ENCODE results near the gene SMYD3. TPM values are rescaled to one million over a fixed set of nuclear protein-coding genes. Genes with fewer than 3 reads are reported as not detected.
"Not testable (repeated sequence)": the region's sequence is repeated elsewhere in the genome, so short reads cannot be mapped to it uniquely, and the experiment has no call there.

SMYD3 gene
- total RNA-seq, 1 experiment from 2014 or later = 25.5 TPM

GRCh38 chr1:246364415-246364941 lies 142.6 kb downstream of the SMYD3 start:
- H2AK5ac ChIP-seq (ENCODE audit: insufficient read length, low read length) = no peak overlapping the region

DNA sequence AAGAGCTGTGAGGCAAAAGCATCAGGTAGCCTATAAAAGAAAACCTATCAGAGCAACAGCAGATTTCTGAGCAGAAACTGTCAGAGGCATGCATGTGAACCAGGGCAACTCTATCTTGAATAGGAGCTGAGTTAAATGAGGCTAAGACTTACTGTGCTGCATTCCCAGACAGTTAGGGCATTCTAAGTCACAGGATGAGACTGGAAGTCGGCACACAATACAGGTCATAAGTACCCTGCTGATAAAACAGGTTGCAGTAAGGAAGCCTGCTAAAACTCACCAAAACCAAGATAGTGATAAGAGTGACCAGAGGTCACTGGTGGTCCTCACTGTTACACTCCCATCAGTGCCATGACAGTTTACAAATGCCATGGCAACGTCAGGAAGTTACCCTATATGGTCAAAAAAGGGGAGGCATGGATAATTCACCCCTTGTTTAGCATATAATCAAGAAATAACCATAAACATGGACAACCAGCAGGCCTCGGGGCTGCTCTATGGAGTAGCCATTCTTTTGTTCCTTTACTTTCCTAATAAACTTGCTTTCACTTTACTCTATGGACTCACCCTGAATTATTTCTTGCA lies 150.0 kb downstream of the SMYD3 start:
- not testable (repeated sequence) for H3T11ph ChIP-seq (ENCODE audit: low read length)

More at GRCh38 chr1:246364415-246364941, 142.6 kb downstream of the SMYD3 start:
- Mint-ChIP-seq H3K9me3 (peaks cover 13 to 24% of the 10 kb centered on the region in 2 experiments), H3K36me3 (ENCODE audit: insufficient read depth in 1 of 3, low read depth in 3 of 3) (peaks cover 10 to 17% (median 15%) of the 10 kb centered on the region in 3 experiments), H3K27ac (no peak overlapping the region), H3K4me3 (no peak overlapping the region), H3K4me1 (peaks cover 8 to 10% of the 10 kb centered on the region in 2 experiments; a peak in 3 of 4 replicates), H3K27me3 (ENCODE audit: low read depth) (no peaks in the 10 kb centered on the region)
- Histone ChIP-seq H2BK5ac (ENCODE audit: insufficient read length, low read length) (no peak overlapping the region), H2BK15ac (ENCODE audit: low read depth, low read length) (no peak overlapping the region), H2AFZ (ENCODE audit: low read length) (no peak overlapping the region), H3K9me3 (ENCODE audit: control insufficient read depth, low read depth, low read length) (no peaks in the 10 kb centered on the region), H4K91ac (ENCODE audit: insufficient read length, low read depth, low read length) (no peak overlapping the region), H3K27ac (ENCODE audit: insufficient read length, low read depth, low read length) (no peak overlapping the region), H3K79me2 (ENCODE audit: insufficient read depth, low read length) (no peaks in the 10 kb centered on the region), H2BK20ac (ENCODE audit: low read depth, low read length, poor library complexity, severe bottlenecking) (no peak overlapping the region), H4K8ac (replicated peaks; ENCODE audit: insufficient read length, low read depth, low read length) (no peak overlapping the region), H3K4me1 (ENCODE audit: insufficient read depth, low read length) (no peaks in the 10 kb centered on the region), H3K14ac (ENCODE audit: insufficient read depth, low read length) (no peak overlapping the region), H2BK12ac (ENCODE audit: insufficient read length, low read depth, low read length) (no peak overlapping the region), H3K27me3 (ENCODE audit: insufficient read depth, low read length) (no peaks in the 10 kb centered on the region), H3K56ac (ENCODE audit: insufficient read length, low read depth, low read length) (no peak overlapping the region), H3K4ac (ENCODE audit: low read depth, low read length) (no peak overlapping the region), H3K18ac (ENCODE audit: insufficient read length, low read depth, low read length) (no peak overlapping the region), H4K20me1 (ENCODE audit: control insufficient read depth, insufficient read depth, insufficient read length) (no peaks in the 10 kb centered on the region), H3K23me2 (ENCODE audit: insufficient read length, low read depth, low read length, poor library complexity, severe bottlenecking) (no peaks in the 10 kb centered on the region), H4K5ac (ENCODE audit: insufficient read length, low read depth, low read length) (no peak overlapping the region), H3K23ac (ENCODE audit: insufficient read length, low read depth, low read length) (no peak overlapping the region), H3K9ac (ENCODE audit: extremely low read depth, insufficient read length, low read length) (no peak overlapping the region), H3K79me1 (ENCODE audit: insufficient read depth, low read depth, low read length, poor library complexity, severe bottlenecking) (no peaks in the 10 kb centered on the region), H3K4me2 (ENCODE audit: insufficient read depth, insufficient read length, low read length) (no peak overlapping the region), H2BK120ac (ENCODE audit: low read depth, low read length, poor library complexity, severe bottlenecking) (no peak overlapping the region), H3T11ph (ENCODE audit: low read length) (no peak overlapping the region)
- TF ChIP-seq, protein P1, sequence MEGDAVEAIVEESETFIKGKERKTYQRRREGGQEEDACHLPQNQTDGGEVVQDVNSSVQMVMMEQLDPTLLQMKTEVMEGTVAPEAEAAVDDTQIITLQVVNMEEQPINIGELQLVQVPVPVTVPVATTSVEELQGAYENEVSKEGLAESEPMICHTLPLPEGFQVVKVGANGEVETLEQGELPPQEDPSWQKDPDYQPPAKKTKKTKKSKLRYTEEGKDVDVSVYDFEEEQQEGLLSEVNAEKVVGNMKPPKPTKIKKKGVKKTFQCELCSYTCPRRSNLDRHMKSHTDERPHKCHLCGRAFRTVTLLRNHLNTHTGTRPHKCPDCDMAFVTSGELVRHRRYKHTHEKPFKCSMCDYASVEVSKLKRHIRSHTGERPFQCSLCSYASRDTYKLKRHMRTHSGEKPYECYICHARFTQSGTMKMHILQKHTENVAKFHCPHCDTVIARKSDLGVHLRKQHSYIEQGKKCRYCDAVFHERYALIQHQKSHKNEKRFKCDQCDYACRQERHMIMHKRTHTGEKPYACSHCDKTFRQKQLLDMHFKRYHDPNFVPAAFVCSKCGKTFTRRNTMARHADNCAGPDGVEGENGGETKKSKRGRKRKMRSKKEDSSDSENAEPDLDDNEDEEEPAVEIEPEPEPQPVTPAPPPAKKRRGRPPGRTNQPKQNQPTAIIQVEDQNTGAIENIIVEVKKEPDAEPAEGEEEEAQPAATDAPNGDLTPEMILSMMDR (conservative IDR thresholded peaks at IDR 0.05) = no peak
- no CpG with 5 or more reads among the region's 6 CpGs for WGBS (ENCODE audit: extremely low coverage, insufficient read length, low lambda C conversion rate)
- DNase-seq = no peak

More for the DNA sequence above, 150.0 kb downstream of the SMYD3 start:
- not testable (repeated sequence) for H4K8ac ChIP-seq (replicated peaks; ENCODE audit: insufficient read length, low read depth, low read length); H3K27ac ChIP-seq (ENCODE audit: insufficient read length, low read depth, low read length); H3K27me3 Mint-ChIP-seq (ENCODE audit: low read depth); H4K5ac ChIP-seq (ENCODE audit: insufficient read length, low read depth, low read length); H3K4me1 ChIP-seq (ENCODE audit: insufficient read depth, low read length); DNase-seq; H3K27me3 ChIP-seq (ENCODE audit: insufficient read depth, low read length); H3K79me2 ChIP-seq (ENCODE audit: insufficient read depth, low read length); H2AFZ ChIP-seq (ENCODE audit: low read length); H3K14ac ChIP-seq (ENCODE audit: insufficient read depth, low read length); H2BK120ac ChIP-seq (ENCODE audit: low read depth, low read length, poor library complexity, severe bottlenecking); H3K79me1 ChIP-seq (ENCODE audit: insufficient read depth, low read depth, low read length, poor library complexity, severe bottlenecking); H3K18ac ChIP-seq (ENCODE audit: insufficient read length, low read depth, low read length); H3K4ac ChIP-seq (ENCODE audit: low read depth, low read length); H2BK5ac ChIP-seq (ENCODE audit: insufficient read length, low read length); H3K9ac ChIP-seq (ENCODE audit: extremely low read depth, insufficient read length, low read length); H4K20me1 ChIP-seq (ENCODE audit: control insufficient read depth, insufficient read depth, insufficient read length); H3K4me3 Mint-ChIP-seq; H2AK5ac ChIP-seq (ENCODE audit: insufficient read length, low read length); H3K4me2 ChIP-seq (ENCODE audit: insufficient read depth, insufficient read length, low read length); H3K23me2 ChIP-seq (ENCODE audit: insufficient read length, low read depth, low read length, poor library complexity, severe bottlenecking); H2BK20ac ChIP-seq (ENCODE audit: low read depth, low read length, poor library complexity, severe bottlenecking); H3K56ac ChIP-seq (ENCODE audit: insufficient read length, low read depth, low read length); H2BK12ac ChIP-seq (ENCODE audit: insufficient read length, low read depth, low read length); H4K91ac ChIP-seq (ENCODE audit: insufficient read length, low read depth, low read length); H3K9me3 ChIP-seq (ENCODE audit: control insufficient read depth, low read depth, low read length); H2BK15ac ChIP-seq (ENCODE audit: low read depth, low read length); H3K23ac ChIP-seq (ENCODE audit: insufficient read length, low read depth, low read length)
- Mint-ChIP-seq H3K9me3 (peaks cover 12 to 16% of the 10 kb centered on the region in 2 experiments), H3K4me1 (peaks cover 27 to 34% of the 10 kb centered on the region in 2 experiments), H3K27ac (peak overlapping the region in 1 of 3 experiments; percentile 26; a peak in 1 of 7 replicates), H3K36me3 (ENCODE audit: insufficient read depth in 1 of 3, low read depth in 3 of 3) (peaks cover 9 to 18% (median 12%) of the 10 kb centered on the region in 3 experiments)
- no CpG with 5 or more reads among the region's 3 CpGs for WGBS (ENCODE audit: extremely low coverage, insufficient read length, low lambda C conversion rate)

Data from H9 (cell line).